ENCODE data around the gene BTBD16.

Gene BTBD16

GRCh38 chr10:122276611-122277208 lies 5.6 kb downstream of the BTBD16 start:
- no peak for DNase-seq

GRCh38 chr10:122277526-122278136 lies 6.5 kb downstream of the BTBD16 start:
- DNase-seq = no peak

GRCh38 chr10:122279725-122280141 lies 8.6 kb downstream of the BTBD16 start:
- no peak for DNase-seq

GRCh38 chr10:122280156-122280555 lies 9.1 kb downstream of the BTBD16 start:
- no peak for DNase-seq

- DNase-seq = no peak
Measured at GRCh38 chr10:122281018-122281626, 10.0 kb downstream of the BTBD16 start.

GRCh38 chr10:122281751-122282150 lies 10.7 kb downstream of the BTBD16 start:
- DNase-seq = no peak

GRCh38 chr10:122282253-122282671 lies 11.2 kb downstream of the BTBD16 start:
- no peak for DNase-seq

GRCh38 chr10:122282909-122283308 lies 11.8 kb downstream of the BTBD16 start:
- DNase-seq = no peak

- no peak for DNase-seq
Measured at GRCh38 chr10:122285506-122286444, 14.7 kb downstream of the BTBD16 start.

GRCh38 chr10:122286867-122287266 lies 15.8 kb downstream of the BTBD16 start:
- no peak for DNase-seq

- DNase-seq = no peak
Measured at GRCh38 chr10:122287570-122287969, 16.5 kb downstream of the BTBD16 start.

GRCh38 chr10:122288262-122288661 lies 17.2 kb downstream of the BTBD16 start:
- no peak for DNase-seq

- no peak for DNase-seq
Measured at GRCh38 chr10:122288917-122289316, 17.8 kb downstream of the BTBD16 start.

- DNase-seq = no peak
Measured at GRCh38 chr10:122290334-122290733, 19.2 kb downstream of the BTBD16 start.

GRCh38 chr10:122290833-122291532 lies 19.9 kb downstream of the BTBD16 start:
- no peak for DNase-seq

GRCh38 chr10:122291739-122292138 lies 20.6 kb downstream of the BTBD16 start:
- no peak for DNase-seq

- no peak for DNase-seq
Measured at GRCh38 chr10:122292376-122292775, 21.3 kb downstream of the BTBD16 start.

GRCh38 chr10:122293156-122293960 lies 22.3 kb downstream of the BTBD16 start:
- DNase-seq = no peak

- DNase-seq = no peak
Measured at GRCh38 chr10:122293961-122294380, 22.9 kb downstream of the BTBD16 start.

GRCh38 chr10:122294511-122295450 lies 23.7 kb downstream of the BTBD16 start:
- DNase-seq = no peak

GRCh38 chr10:122295451-122295809 lies 24.3 kb downstream of the BTBD16 start:
- no peak for DNase-seq

Measured in COR-L47 (cell line).